K562 (cell line): Measurements from ENCODE around the gene RSPH1. TPM values are rescaled to one million over a fixed set of nuclear protein-coding genes. Genes with fewer than 3 reads are reported as not detected.

Source experiments
- GTF2A2 ChIP-seq: IDR thresholded peaks from 2 replicates; pipeline ENCODE4 v1.6.1; 2016; ENCODE audit warnings: mild to moderate bottlenecking, missing genetic modification characterization, missing compliant biosample characterization
- GTF3C2 ChIP-seq: IDR thresholded peaks from 3 replicates; pipeline ENCODE4 v1.6.1; 2011; ENCODE audit warnings: borderline replicate concordance, mild to moderate bottlenecking, moderate library complexity; ENCODE audit not compliant: insufficient read length; ENCODE audit errors: extremely low read depth
- HNRNPLL ChIP-seq: fragments of 200-400 bp; formaldehyde crosslinking; IDR thresholded peaks from 2 replicates; pipeline ENCODE4 v1.6.1; 2017; ENCODE audit warnings: low read length, low read depth, mild to moderate bottlenecking; ENCODE audit not compliant: poor library complexity, severe bottlenecking
- KAT8 ChIP-seq: fragments of 450-650 bp; IDR thresholded peaks from 2 replicates; pipeline ENCODE4 v1.6.1; 2016; ENCODE audit warnings: low read depth, mild to moderate bottlenecking
- MAFF ChIP-seq: IDR thresholded peaks from 2 replicates; pipeline ENCODE4 v1.6.1; 2012; ENCODE audit warnings: low read length, improper control_type of control experiment
- MITF ChIP-seq: IDR thresholded peaks from 2 replicates; pipeline ENCODE4 v1.6.1; 2014; ENCODE audit warnings: antibody characterized with exemption
- MNT ChIP-seq, 2 experiments: fragments of 450-650 bp; conservative IDR thresholded peaks; 2 replicates each; pipeline ENCODE4 v1.6.1; 2017; ENCODE audit warnings: mild to moderate bottlenecking in 2 of 2, moderate library complexity in 2 of 2
- RBM25 ChIP-seq: fragments of 200-400 bp; formaldehyde crosslinking; IDR thresholded peaks from 2 replicates; pipeline ENCODE4 v1.6.1; 2018; ENCODE audit warnings: low read length, low read depth, moderate library complexity; ENCODE audit not compliant: severe bottlenecking
- SP1 ChIP-seq: sonication (generic); formaldehyde crosslinking; IDR thresholded peaks from 2 replicates; pipeline ENCODE4 v1.8.1; 2022; ENCODE audit warnings: mild to moderate bottlenecking, missing genetic modification reagents
- SRF ChIP-seq, 2 experiments: fragments of 250-450, 450-650 bp in 1 of 2; sonication (Bioruptor Pico) in 1 of 2; sonication (generic) in 1 of 2; formaldehyde crosslinking; IDR thresholded peaks; 2 replicates each; pipeline versions ENCODE4 v1.5.0 to v1.5.1; 2020 to 2022; ENCODE audit warnings: mild to moderate bottlenecking in 1 of 2, missing genetic modification reagents in 1 of 2
- ZFX ChIP-seq: sonication (generic); formaldehyde crosslinking; IDR thresholded peaks from 2 replicates; pipeline ENCODE4 v1.8.0; 2022; ENCODE audit warnings: mild to moderate bottlenecking, missing genetic modification reagents, moderate library complexity
- ZNF318 ChIP-seq, 2 experiments: fragments of 450-650 bp; IDR thresholded peaks; 2 replicates each; pipeline ENCODE4 v1.6.1; 2016; ENCODE audit warnings: mild to moderate bottlenecking in 2 of 2, borderline replicate concordance in 1 of 2, low read depth in 1 of 2, moderate library complexity in 1 of 2
- polyA plus RNA-seq, 8 experiments: library from polyadenylated mRNA; depleted of rRNA in 4 of 8; stranded (reverse) in 5 of 8; unstranded in 3 of 8; fragments of >200 nt; fragmentation: Nextera tagmentation in 2 of 8; fragmentation: Illumina TruSeq in 1 of 8; extraction: Ambion mirVana in 2 of 8; extraction: Trizol in 1 of 8; gene quantifications; 2 replicates each; pipeline versions ENCODE4 v1.2.1 to v1.2.3, GENCODE V29; 2011 to 2014; ENCODE audit warnings: inconsistent platforms in 1 of 8, missing spikeins in 1 of 8
- total RNA-seq, 7 experiments: library from RNA; depleted of rRNA in 6 of 7; stranded (reverse); fragments of >200 nt in 6 of 7; fragmentation: Illumina TruSeq in 2 of 7; extraction: Trizol in 2 of 7; gene quantifications; 2 replicates each; pipeline versions ENCODE4 v1.2.1 to v1.2.3, GENCODE V29; 2011 to 2021; ENCODE audit warnings: low replicate concordance in 1 of 7

The RSPH1 gene
- total and polyA plus RNA-seq, 9 of the 15 experiments (the other 6 are each of a cell fraction or from before 2014, with no cell fraction given): 0.17 TPM; not detected in 8

GRCh38 chr21:42468491-42469131, 27.4 kb downstream of the RSPH1 start (continued):
- no peak for TF ChIP-seq ZNF318 (IDR thresholded peaks at IDR 0.05; ENCODE audit: borderline replicate concordance in 1 of 2, low read depth in 1 of 2)
- TF ChIP-seq SRF (CRISPR knock-in tag; IDR thresholded peaks at IDR 0.05): no peak
- TF ChIP-seq SP1 (CRISPR knock-in tag): no peak
- no peak for TF ChIP-seq HNRNPLL
- TF ChIP-seq GTF3C2: no peak
- TF ChIP-seq ZFX (CRISPR knock-in tag): no peak
- no peak for TF ChIP-seq KAT8
- no peak for TF ChIP-seq RBM25
- 0 out of 2 replicates have a peak, but pooled peaks have one; percentile 7 for TF ChIP-seq MAFF
- no peak for TF ChIP-seq MNT (conservative IDR thresholded peaks at IDR 0.05)
- TF ChIP-seq MITF: no peak
- TF ChIP-seq GTF2A2: no peak
